Measurements from ENCODE around the gene IBSP. TPM values are rescaled to one million over a fixed set of nuclear protein-coding genes. Genes with fewer than 3 reads are reported as not detected.

Gene IBSP
- total RNA-seq, 4 donors from 2014 or later: not detected

DNA sequence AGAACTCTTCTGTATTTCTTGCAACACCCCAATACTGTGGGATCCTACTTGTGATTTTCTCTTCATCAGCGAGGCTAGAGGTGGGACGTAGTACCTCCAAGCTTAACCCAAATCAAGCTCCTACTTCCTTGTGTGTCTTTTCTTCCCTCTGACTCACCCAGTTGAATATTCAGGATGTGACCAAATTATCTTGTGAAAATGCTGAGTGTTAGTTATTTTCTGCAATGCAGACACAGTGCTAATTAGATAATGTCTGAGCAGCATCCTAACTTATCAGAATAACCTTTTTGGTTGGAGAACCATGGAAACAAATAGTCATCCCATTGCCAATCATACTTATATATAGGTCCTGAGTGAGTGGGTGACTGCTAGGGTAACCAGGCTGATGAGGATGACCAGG, 35.8 kb downstream of the IBSP start:
- no peak for TF ChIP-seq CTCF (IDR thresholded peaks at IDR 0.05; ENCODE audit: low read depth)

GRCh38 chr4:87835743-87836142, 36.4 kb downstream of the IBSP start:
- TF ChIP-seq CTCF (IDR thresholded peaks at IDR 0.05; ENCODE audit: low read depth): no peak

- TF ChIP-seq CTCF (IDR thresholded peaks at IDR 0.05; ENCODE audit: low read depth): no peak
These were observed 38.9 kb downstream of the IBSP start for GRCh38 chr4:87838205-87838604.

GRCh38 chr4:87838890-87839591, 39.7 kb downstream of the IBSP start:
- TF ChIP-seq CTCF (IDR thresholded peaks at IDR 0.05; ENCODE audit: low read depth): no peak

- TF ChIP-seq CTCF (IDR thresholded peaks at IDR 0.05; ENCODE audit: low read depth): no peak
These were observed 40.2 kb downstream of the IBSP start for GRCh38 chr4:87839592-87839946.

DNA sequence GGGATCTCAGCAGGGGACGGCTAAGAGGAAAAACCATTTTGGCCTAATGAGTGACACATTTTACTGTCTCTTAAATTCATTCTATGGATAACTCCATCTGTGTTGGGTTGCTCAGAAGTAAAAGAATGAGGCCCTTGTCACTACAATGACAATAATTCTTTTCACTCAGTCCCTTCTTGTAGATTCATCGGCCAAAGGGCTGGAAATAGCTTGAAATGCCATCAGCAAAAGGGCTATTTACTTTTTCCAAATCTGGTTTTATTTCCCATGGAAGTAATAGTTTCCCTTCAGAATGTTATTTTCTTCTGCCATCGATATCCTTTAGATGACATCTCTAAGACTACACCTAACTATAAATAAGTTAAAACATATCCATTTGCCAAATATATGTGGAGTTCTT, 40.8 kb downstream of the IBSP start:
- TF ChIP-seq CTCF (IDR thresholded peaks at IDR 0.05; ENCODE audit: low read depth): no peak

GRCh38 chr4:87843936-87844335, 44.6 kb downstream of the IBSP start:
- TF ChIP-seq CTCF (IDR thresholded peaks at IDR 0.05; ENCODE audit: low read depth): no peak

All from subcutaneous adipose tissue (tissue), 4 donors.